ENCODE measurements around the gene PLAC1. TPM values are rescaled to one million over a fixed set of nuclear protein-coding genes. Genes with fewer than 3 reads are reported as not detected.

PLAC1 gene
- total RNA-seq, 1 experiment from 2014 or later = not detected

DNA sequence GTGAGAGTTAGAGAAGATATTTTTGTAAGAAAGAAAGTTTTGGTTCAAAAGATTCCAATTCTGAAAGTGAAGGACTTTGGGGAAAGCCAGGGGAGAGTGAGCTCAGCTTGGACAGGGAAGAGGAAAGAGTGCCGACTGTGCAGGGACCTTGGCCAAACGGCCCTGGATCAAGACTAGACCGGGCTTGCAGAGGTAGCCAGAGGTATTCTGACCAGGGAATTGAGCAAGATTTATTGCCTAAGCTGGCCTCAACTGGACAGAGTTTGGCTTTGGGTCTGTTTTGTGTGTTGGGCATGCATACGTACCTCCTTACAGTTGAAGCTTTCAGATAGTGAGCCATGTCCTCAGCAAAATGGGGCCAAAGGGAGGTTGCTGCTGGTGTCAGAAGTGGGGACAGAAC is 11.6 kb downstream of the PLAC1 start (continued):
- no peak for TF ChIP-seq FOXP1 (CRISPR knock-in tag; IDR thresholded peaks at IDR 0.05; ENCODE audit: borderline replicate concordance)
- TF ChIP-seq EMX1 (CRISPR knock-in tag; IDR thresholded peaks at IDR 0.05) = no peak

DNA sequence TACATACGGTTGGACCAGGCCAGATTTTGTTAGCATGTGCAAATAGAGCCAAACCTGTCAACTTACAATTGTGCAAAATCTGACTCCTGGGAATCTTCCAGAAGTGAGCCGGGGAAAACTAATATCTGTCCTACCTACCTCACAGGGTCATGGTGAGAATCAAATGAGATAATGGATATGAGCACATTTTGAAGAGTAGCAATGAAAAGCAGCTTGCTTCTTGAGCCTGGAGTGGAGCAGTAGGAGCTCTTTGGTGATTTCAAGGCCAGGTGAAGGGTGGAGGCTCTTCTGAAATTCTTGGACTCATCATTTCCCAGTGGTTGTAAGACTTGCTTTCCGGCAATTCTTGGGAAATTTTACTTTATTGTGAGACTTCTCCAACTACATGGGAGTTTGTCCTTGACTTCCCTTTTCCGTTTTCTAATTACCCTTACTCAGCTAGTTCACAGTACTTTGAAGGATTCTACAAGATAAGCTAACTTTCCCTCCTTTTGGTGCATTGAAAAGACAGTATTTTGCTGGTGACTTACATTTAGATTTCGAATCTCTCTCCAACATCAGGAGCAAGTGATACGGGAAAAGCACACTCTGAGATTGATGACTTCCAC is 12.2 kb downstream of the PLAC1 start:
- CTCF ChIA-PET = no interaction called here
- Mint-ChIP-seq H3K9me3 (no peaks in the 10 kb centered on the region), H3K27me3 (ENCODE audit: low read depth) (no peaks in the 10 kb centered on the region), H3K27ac (no peak overlapping the region), H3K36me3 (no peaks in the 10 kb centered on the region), H3K4me3 (no peak overlapping the region), H3K4me1 (peaks cover 4% of the 10 kb centered on the region)
- DNase-seq (ENCODE audit: low spot score) (no peak), ATAC-seq (no peak)
- POLR2A ChIA-PET = no interaction called here
- no peak for TF ChIP-seq FOXK1 (CRISPR knock-in tag; IDR thresholded peaks at IDR 0.05)
- no peak for TF ChIP-seq FOXP1 (CRISPR knock-in tag; IDR thresholded peaks at IDR 0.05; ENCODE audit: borderline replicate concordance)
- no peak for TF ChIP-seq KAT7 (CRISPR knock-in tag; IDR thresholded peaks at IDR 0.05; ENCODE audit: borderline replicate concordance)
- TF ChIP-seq, protein P1, sequence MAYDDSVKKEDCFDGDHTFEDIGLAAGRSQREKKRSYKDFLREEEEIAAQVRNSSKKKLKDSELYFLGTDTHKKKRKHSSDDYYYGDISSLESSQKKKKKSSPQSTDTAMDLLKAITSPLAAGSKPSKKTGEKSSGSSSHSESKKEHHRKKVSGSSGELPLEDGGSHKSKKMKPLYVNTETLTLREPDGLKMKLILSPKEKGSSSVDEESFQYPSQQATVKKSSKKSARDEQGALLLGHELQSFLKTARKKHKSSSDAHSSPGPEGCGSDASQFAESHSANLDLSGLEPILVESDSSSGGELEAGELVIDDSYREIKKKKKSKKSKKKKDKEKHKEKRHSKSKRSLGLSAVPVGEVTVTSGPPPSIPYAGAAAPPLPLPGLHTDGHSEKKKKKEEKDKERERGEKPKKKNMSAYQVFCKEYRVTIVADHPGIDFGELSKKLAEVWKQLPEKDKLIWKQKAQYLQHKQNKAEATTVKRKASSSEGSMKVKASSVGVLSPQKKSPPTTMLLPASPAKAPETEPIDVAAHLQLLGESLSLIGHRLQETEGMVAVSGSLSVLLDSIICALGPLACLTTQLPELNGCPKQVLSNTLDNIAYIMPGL (CRISPR knock-in tag; IDR thresholded peaks at IDR 0.05) = no peak
- TF ChIP-seq MXD4 (CRISPR knock-in tag; IDR thresholded peaks at IDR 0.05; ENCODE audit: borderline replicate concordance) = no peak
- TF ChIP-seq, protein P2, sequence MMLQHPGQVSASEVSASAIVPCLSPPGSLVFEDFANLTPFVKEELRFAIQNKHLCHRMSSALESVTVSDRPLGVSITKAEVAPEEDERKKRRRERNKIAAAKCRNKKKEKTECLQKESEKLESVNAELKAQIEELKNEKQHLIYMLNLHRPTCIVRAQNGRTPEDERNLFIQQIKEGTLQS (CRISPR knock-in tag; conservative IDR thresholded peaks at IDR 0.05) = no peak
- TF ChIP-seq MYBL2 (CRISPR knock-in tag; IDR thresholded peaks at IDR 0.05) = no peak
- TF ChIP-seq ZNF423 (CRISPR knock-in tag; IDR thresholded peaks at IDR 0.05) = no peak
- no peak for TF ChIP-seq TCF7 (CRISPR knock-in tag; IDR thresholded peaks at IDR 0.05; ENCODE audit: low read depth)
- TF ChIP-seq, protein P3, sequence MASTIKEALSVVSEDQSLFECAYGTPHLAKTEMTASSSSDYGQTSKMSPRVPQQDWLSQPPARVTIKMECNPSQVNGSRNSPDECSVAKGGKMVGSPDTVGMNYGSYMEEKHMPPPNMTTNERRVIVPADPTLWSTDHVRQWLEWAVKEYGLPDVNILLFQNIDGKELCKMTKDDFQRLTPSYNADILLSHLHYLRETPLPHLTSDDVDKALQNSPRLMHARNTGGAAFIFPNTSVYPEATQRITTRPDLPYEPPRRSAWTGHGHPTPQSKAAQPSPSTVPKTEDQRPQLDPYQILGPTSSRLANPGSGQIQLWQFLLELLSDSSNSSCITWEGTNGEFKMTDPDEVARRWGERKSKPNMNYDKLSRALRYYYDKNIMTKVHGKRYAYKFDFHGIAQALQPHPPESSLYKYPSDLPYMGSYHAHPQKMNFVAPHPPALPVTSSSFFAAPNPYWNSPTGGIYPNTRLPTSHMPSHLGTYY (CRISPR knock-in tag; IDR thresholded peaks at IDR 0.05) = no peak
- TF ChIP-seq, protein P4, sequence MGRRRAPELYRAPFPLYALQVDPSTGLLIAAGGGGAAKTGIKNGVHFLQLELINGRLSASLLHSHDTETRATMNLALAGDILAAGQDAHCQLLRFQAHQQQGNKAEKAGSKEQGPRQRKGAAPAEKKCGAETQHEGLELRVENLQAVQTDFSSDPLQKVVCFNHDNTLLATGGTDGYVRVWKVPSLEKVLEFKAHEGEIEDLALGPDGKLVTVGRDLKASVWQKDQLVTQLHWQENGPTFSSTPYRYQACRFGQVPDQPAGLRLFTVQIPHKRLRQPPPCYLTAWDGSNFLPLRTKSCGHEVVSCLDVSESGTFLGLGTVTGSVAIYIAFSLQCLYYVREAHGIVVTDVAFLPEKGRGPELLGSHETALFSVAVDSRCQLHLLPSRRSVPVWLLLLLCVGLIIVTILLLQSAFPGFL (CRISPR knock-in tag; IDR thresholded peaks at IDR 0.05; ENCODE audit: borderline replicate concordance) = no peak
- no peak for TF ChIP-seq ZNF219 (CRISPR knock-in tag; IDR thresholded peaks at IDR 0.05; ENCODE audit: borderline replicate concordance)
- no peak for TF ChIP-seq ZNF416 (CRISPR knock-in tag; IDR thresholded peaks at IDR 0.05)
- TF ChIP-seq, protein P5, sequence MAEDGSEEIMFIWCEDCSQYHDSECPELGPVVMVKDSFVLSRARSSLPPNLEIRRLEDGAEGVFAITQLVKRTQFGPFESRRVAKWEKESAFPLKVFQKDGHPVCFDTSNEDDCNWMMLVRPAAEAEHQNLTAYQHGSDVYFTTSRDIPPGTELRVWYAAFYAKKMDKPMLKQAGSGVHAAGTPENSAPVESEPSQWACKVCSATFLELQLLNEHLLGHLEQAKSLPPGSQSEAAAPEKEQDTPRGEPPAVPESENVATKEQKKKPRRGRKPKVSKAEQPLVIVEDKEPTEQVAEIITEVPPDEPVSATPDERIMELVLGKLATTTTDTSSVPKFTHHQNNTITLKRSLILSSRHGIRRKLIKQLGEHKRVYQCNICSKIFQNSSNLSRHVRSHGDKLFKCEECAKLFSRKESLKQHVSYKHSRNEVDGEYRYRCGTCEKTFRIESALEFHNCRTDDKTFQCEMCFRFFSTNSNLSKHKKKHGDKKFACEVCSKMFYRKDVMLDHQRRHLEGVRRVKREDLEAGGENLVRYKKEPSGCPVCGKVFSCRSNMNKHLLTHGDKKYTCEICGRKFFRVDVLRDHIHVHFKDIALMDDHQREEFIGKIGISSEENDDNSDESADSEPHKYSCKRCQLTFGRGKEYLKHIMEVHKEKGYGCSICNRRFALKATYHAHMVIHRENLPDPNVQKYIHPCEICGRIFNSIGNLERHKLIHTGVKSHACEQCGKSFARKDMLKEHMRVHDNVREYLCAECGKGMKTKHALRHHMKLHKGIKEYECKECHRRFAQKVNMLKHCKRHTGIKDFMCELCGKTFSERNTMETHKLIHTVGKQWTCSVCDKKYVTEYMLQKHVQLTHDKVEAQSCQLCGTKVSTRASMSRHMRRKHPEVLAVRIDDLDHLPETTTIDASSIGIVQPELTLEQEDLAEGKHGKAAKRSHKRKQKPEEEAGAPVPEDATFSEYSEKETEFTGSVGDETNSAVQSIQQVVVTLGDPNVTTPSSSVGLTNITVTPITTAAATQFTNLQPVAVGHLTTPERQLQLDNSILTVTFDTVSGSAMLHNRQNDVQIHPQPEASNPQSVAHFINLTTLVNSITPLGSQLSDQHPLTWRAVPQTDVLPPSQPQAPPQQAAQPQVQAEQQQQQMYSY (CRISPR knock-in tag; IDR thresholded peaks at IDR 0.05) = no peak
- TF ChIP-seq, protein P6, sequence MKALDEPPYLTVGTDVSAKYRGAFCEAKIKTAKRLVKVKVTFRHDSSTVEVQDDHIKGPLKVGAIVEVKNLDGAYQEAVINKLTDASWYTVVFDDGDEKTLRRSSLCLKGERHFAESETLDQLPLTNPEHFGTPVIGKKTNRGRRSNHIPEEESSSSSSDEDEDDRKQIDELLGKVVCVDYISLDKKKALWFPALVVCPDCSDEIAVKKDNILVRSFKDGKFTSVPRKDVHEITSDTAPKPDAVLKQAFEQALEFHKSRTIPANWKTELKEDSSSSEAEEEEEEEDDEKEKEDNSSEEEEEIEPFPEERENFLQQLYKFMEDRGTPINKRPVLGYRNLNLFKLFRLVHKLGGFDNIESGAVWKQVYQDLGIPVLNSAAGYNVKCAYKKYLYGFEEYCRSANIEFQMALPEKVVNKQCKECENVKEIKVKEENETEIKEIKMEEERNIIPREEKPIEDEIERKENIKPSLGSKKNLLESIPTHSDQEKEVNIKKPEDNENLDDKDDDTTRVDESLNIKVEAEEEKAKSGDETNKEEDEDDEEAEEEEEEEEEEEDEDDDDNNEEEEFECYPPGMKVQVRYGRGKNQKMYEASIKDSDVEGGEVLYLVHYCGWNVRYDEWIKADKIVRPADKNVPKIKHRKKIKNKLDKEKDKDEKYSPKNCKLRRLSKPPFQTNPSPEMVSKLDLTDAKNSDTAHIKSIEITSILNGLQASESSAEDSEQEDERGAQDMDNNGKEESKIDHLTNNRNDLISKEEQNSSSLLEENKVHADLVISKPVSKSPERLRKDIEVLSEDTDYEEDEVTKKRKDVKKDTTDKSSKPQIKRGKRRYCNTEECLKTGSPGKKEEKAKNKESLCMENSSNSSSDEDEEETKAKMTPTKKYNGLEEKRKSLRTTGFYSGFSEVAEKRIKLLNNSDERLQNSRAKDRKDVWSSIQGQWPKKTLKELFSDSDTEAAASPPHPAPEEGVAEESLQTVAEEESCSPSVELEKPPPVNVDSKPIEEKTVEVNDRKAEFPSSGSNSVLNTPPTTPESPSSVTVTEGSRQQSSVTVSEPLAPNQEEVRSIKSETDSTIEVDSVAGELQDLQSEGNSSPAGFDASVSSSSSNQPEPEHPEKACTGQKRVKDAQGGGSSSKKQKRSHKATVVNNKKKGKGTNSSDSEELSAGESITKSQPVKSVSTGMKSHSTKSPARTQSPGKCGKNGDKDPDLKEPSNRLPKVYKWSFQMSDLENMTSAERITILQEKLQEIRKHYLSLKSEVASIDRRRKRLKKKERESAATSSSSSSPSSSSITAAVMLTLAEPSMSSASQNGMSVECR (CRISPR knock-in tag; IDR thresholded peaks at IDR 0.05; ENCODE audit: borderline replicate concordance) = no peak
- TF ChIP-seq ZNF232 (CRISPR knock-in tag; IDR thresholded peaks at IDR 0.05) = no peak
- TF ChIP-seq ATF1 (CRISPR knock-in tag; IDR thresholded peaks at IDR 0.05) = no peak

Data from WTC11 (cell line).